HCT116 (cell line): ENCODE results near the gene LUC7L. TPM values are rescaled to one million over a fixed set of nuclear protein-coding genes. Genes with fewer than 3 reads are reported as not detected.

Experiments used
- ATAC-seq: fragments of 200-7000 bp; cut with Tn5 transposase; 2 replicates; pipeline ENCODE4 v1.9.1; 2020; ENCODE audit warnings: mild to moderate bottlenecking, moderate library complexity
- BruUV-seq: library from RNA; stranded (reverse); fragments of 400-500 nt; replicated peaks from 2 replicates; lab custom pipeline; 2021; lab: Mats Ljungman, UMichigan
- CTCF ChIA-PET: fragments of 300-600 bp; sonication (Branson Sonifier 250); formaldehyde crosslinking; loops from one replicate; lab custom pipeline; 2021; ENCODE audit warnings: antibody characterized with exemption; lab: Charles Lee
- POLR2A ChIA-PET: fragments of 300-600, 350-600 bp; sonication (Branson Sonifier 250); formaldehyde crosslinking; loops from one replicate; lab custom pipeline; 2021; ENCODE audit warnings: antibody characterized with exemption; lab: Charles Lee
- RAD21 ChIA-PET, 2 experiments: fragments of 300-600 bp; sonication (Branson Sonifier 250); formaldehyde crosslinking; loops; one replicate each; lab custom pipeline; 2023; ENCODE audit warnings: low total read pairs in 2 of 2; ENCODE audit not compliant: uncharacterized antibody in 2 of 2, unreplicated experiment in 2 of 2, low non-redundant PET in 1 of 2; lab: Charles Lee
- DNase-seq: peaks from one replicate; pipeline ENCODE4 v3.0.0-alpha.2; 2010; ENCODE audit warnings: low read depth, low spot score
- H2AFZ ChIP-seq: fragments of 200-600 bp; shearing (Covaris generic), sonication (generic); 2 replicates; pipeline ENCODE4 v1.6.1; 2017; ENCODE audit warnings: low read depth, mixed run types, mixed read lengths, antibody characterized with exemption, low read length; ENCODE audit not compliant: poor library complexity, severe bottlenecking
- H3K27ac ChIP-seq: 2 replicates; pipeline ENCODE4 v1.5.1; 2012; ENCODE audit warnings: low read depth, low read length
- H3K27me3 ChIP-seq: fragments of 200-600 bp; sonication (generic); 2 replicates; pipeline ENCODE4 v1.6.1; 2016; ENCODE audit warnings: mixed run types, low read length, mixed read lengths; ENCODE audit not compliant: insufficient read depth
- H3K36me3 ChIP-seq, 2 experiments: fragments of 200-500 bp in 1 of 2; fragments of 200-600 bp in 1 of 2; sonication (Bioruptor generic) in 1 of 2; sonication (generic) in 1 of 2; 2 replicates each; pipeline versions ENCODE4 v1.5.1 to v1.6.1; 2014 to 2016; ENCODE audit warnings: low read length in 2 of 2, inconsistent platforms in 1 of 2, mixed read lengths in 1 of 2, mixed run types in 1 of 2; ENCODE audit not compliant: insufficient read depth in 2 of 2, control insufficient read depth in 1 of 2
- H3K4me1 ChIP-seq, 2 experiments: fragments of 200-600 bp in 1 of 2; sonication (generic) in 1 of 2; 2 replicates each; pipeline versions ENCODE4 v1.5.1 to v1.6.1; 2012 to 2017; ENCODE audit warnings: low read length in 2 of 2, inconsistent platforms in 1 of 2, mild to moderate bottlenecking in 1 of 2, mixed read lengths in 1 of 2, mixed run types in 1 of 2, moderate library complexity in 1 of 2; ENCODE audit not compliant: insufficient read depth in 2 of 2, control insufficient read depth in 1 of 2
- H3K4me2 ChIP-seq: fragments of 200-600 bp; sonication (generic); 2 replicates; pipeline ENCODE4 v1.6.1; 2017; ENCODE audit warnings: mixed run types, low read length, mixed read lengths
- H3K4me3 ChIP-seq, 2 experiments: fragments of 200-600 bp in 1 of 2; sonication (generic) in 1 of 2; replicated peaks in 1 of 2; 2 replicates each; pipeline ENCODE4 v1.5.1; 2011 to 2016; ENCODE audit warnings: low read length in 2 of 2, control low read depth in 1 of 2, low read depth in 1 of 2, mild to moderate bottlenecking in 1 of 2, mixed read lengths in 1 of 2, mixed run types in 1 of 2
- H3K79me2 ChIP-seq: fragments of 200-600 bp; sonication (generic); 2 replicates; pipeline ENCODE4 v1.6.1; 2017; ENCODE audit warnings: mild to moderate bottlenecking, mixed run types, low read length, moderate library complexity, mixed read lengths; ENCODE audit not compliant: insufficient read depth
- H3K9ac ChIP-seq: fragments of 200-600 bp; sonication (generic); 2 replicates; pipeline ENCODE4 v1.6.1; 2016; ENCODE audit warnings: low read length, mixed read lengths
- H3K9me2 ChIP-seq: fragments of 200-600 bp; sonication (generic), shearing (Covaris generic); 2 replicates; pipeline ENCODE4 v1.6.1; 2017; ENCODE audit warnings: mixed run types, mild to moderate bottlenecking, moderate library complexity; ENCODE audit not compliant: insufficient read depth
- H3K9me3 ChIP-seq, 2 experiments: fragments of 200-500 bp in 1 of 2; fragments of 200-600 bp in 1 of 2; sonication (Bioruptor generic) in 1 of 2; sonication (generic) in 1 of 2; 2 replicates each; pipeline ENCODE4 v1.6.1; 2014 to 2017; ENCODE audit warnings: low read length in 2 of 2, mixed read lengths in 2 of 2, inconsistent platforms in 1 of 2, low read depth in 1 of 2, mild to moderate bottlenecking in 1 of 2, mixed run types in 1 of 2, moderate library complexity in 1 of 2; ENCODE audit not compliant: control insufficient read depth in 1 of 2, insufficient read depth in 1 of 2
- H4K20me1 ChIP-seq: fragments of 200-600 bp; sonication (generic), shearing (Covaris generic); 2 replicates; pipeline ENCODE4 v1.6.1; 2017; ENCODE audit warnings: mixed run types, mild to moderate bottlenecking, moderate library complexity; ENCODE audit not compliant: insufficient read depth
- CBX3 ChIP-seq: IDR thresholded peaks from 2 replicates; pipeline ENCODE4 v1.6.1; 2012; ENCODE audit warnings: low read depth
- CEBPB ChIP-seq: IDR thresholded peaks from 2 replicates; pipeline ENCODE4 v1.6.1; 2012; ENCODE audit warnings: low read depth
- EZH2 ChIP-seq: fragments of 200-600 bp; sonication (generic); IDR thresholded peaks from 2 replicates; pipeline ENCODE4 v1.6.1; 2017; ENCODE audit warnings: antibody characterized with exemption, mixed run types
- EZH2phosphoT487 ChIP-seq: fragments of 200-600 bp; IDR thresholded peaks from 2 replicates; pipeline ENCODE4 v1.6.1; 2018; ENCODE audit warnings: antibody characterized with exemption, borderline replicate concordance
- FOSL1 ChIP-seq: IDR thresholded peaks from 2 replicates; pipeline ENCODE4 v1.6.1; 2012; ENCODE audit warnings: low read depth
- POLR2A ChIP-seq: IDR thresholded peaks from 2 replicates; pipeline ENCODE4 v1.7.0; 2011; ENCODE audit warnings: borderline replicate concordance; ENCODE audit not compliant: insufficient read depth, insufficient read length; ENCODE audit errors: extremely low read depth
- POLR2AphosphoS5 ChIP-seq: IDR thresholded peaks from 2 replicates; pipeline ENCODE4 v1.6.1; 2011; ENCODE audit warnings: mild to moderate bottlenecking, low read depth, low read length, moderate library complexity
- REST ChIP-seq: IDR thresholded peaks from 2 replicates; pipeline ENCODE4 v1.6.1; 2012; ENCODE audit warnings: low read depth
- SP1 ChIP-seq: IDR thresholded peaks from 2 replicates; pipeline ENCODE4 v1.6.1; 2012; ENCODE audit warnings: low read depth
- TCF7L2 ChIP-seq: IDR thresholded peaks from 2 replicates; pipeline ENCODE4 v1.7.0; 2011; ENCODE audit warnings: borderline replicate concordance, inconsistent platforms; ENCODE audit not compliant: insufficient read depth, insufficient read length; ENCODE audit errors: extremely low read depth
- YY1 ChIP-seq: IDR thresholded peaks from 2 replicates; pipeline ENCODE4 v1.6.1; 2011; ENCODE audit warnings: low read length, low read depth, moderate library complexity, mild to moderate bottlenecking; ENCODE audit not compliant: insufficient replicate concordance; ENCODE audit errors: extremely low read depth
- ZNF274 ChIP-seq: fragments of 200-500 bp; sonication (Bioruptor generic); IDR thresholded peaks from 2 replicates; pipeline ENCODE4 v1.6.1; 2014; ENCODE audit warnings: mild to moderate bottlenecking, low read depth, low read length, inconsistent platforms
- intact Hi-C: fragments of 100-400 bp; cut with micrococcal nuclease; formaldehyde crosslinking; loops from 2 replicates; pipeline ENCODE4 v1.10.0; 2022
- total RNA-seq: library from RNA; stranded (reverse); gene quantifications from one replicate; pipeline ENCODE4 v1.2.1, GENCODE V29; 2021; ENCODE audit not compliant: unreplicated experiment

Gene LUC7L
- total RNA-seq, 1 experiment from 2014 or later: 50.5 TPM

- POLR2A ChIA-PET: no interaction called here
- Histone ChIP-seq H3K4me3 (no peak overlapping the region), H2AFZ (no peak overlapping the region), H3K27ac (no peak overlapping the region), H3K4me2 (no peak overlapping the region), H3K9me3 (no peaks in the 10 kb centered on the region), H4K20me1 (no peaks in the 10 kb centered on the region), H3K79me2 (no peaks in the 10 kb centered on the region), H3K27me3 (no peaks in the 10 kb centered on the region), H3K36me3 (no peaks in the 10 kb centered on the region), H3K4me1 (peaks cover 0 to 7% of the 10 kb centered on the region in 2 experiments; a peak in 2 of 4 replicates), H3K9ac (no peak overlapping the region), H3K9me2 (no peaks in the 10 kb centered on the region)
- RAD21 ChIA-PET: no interaction called here
- CTCF ChIA-PET: no interaction called here
- no peak for ATAC-seq
- BruUV-seq: no TSS peak
- TF ChIP-seq POLR2AphosphoS5: no peak
- no peak for TF ChIP-seq EZH2
- no peak for TF ChIP-seq TCF7L2
- no peak for TF ChIP-seq EZH2phosphoT487
- TF ChIP-seq SP1: no peak
- TF ChIP-seq CEBPB: no peak
- no peak for TF ChIP-seq REST
- no peak for TF ChIP-seq FOSL1
- TF ChIP-seq YY1: no peak
- TF ChIP-seq CBX3: no peak
- TF ChIP-seq POLR2A: no peak
- no peak for TF ChIP-seq ZNF274
- TF ChIP-seq, all 23 proteins: peak for 0
- intact Hi-C loops: no loop called here
- DNase-seq: no peak
Measured at GRCh38 chr16:175011-175949, 54.0 kb downstream of the LUC7L start.
